HK-2 (cell line): ENCODE results near the gene ADH1B.
"Not testable (repeated sequence)": the region's sequence is repeated elsewhere in the genome, so short reads cannot be mapped to it uniquely, and the experiment has no call there.

Source experiments
- DNase-seq: peaks from one replicate; pipeline ENCODE4 v3.0.0-alpha.2; 2018; ENCODE audit not compliant: unreplicated experiment

ADH1B gene

GRCh38 chr4:99321241-99322191 lies at the start of gene ADH1B:
Gene ADH1B, minus strand, starts transcription at chr4:99321401. Its CDS starts 70 bp downstream, at chr4:99321331.
- no peak for DNase-seq

DNA sequence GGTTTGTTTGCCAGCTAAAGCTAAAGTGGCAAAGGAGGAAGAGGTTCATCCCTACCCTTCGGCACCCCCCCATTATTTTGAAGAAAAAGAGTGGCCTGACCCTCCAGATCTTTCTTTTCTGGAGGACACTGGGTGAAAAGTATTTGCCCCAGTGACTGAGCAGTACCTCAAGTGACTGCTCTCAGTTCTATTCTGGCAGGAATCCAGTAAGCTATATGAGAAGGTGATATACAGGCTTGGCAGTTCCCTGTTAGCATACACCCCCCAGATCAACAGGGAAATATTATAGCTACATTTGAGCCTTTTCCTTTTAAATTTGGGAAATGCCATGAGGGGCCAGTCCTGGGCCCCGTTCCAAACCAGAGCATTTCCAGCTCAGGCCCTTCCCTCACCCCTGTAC lies 46.6 kb upstream of the ADH1B start:
- DNase-seq: not testable (repeated sequence)

DNA sequence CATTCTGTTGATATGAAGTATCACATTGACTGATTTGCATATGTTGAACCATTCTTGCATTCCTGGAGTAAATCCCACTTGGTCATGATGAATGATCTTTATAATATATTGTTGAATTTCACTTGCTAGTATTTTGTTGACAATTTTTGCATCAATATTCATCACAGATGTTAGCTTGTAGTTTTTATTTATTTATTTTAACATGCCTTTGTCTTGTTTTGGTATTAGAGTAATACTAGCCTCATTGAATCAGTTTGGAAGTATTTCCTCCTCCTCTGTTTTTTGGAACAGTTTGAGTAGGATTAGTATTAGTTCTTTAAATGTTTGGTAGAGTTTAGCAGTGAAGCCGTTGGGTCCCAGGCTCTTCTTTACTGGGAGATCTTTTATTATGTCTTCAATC lies 45.3 kb upstream of the ADH1B start:
- DNase-seq: no peak

DNA sequence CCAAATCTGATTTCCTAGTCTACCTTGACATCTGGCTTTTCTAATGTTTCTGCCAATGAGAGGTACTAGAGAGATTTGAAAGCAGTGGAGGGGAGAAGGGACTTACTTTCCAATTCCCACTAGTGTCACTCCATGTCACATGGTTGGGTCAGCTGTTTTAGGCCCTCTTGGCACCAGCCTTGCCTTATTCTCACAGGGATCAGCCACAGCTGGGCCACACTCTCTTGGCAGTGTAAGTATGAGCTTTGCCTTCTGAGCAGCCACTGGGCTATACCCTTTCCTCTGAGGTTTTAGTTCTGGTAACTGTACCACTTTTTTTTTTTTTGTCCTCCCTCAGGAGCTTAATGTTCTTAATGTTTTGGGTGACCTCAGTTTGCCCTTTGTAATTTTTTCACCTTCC lies 41.6 kb upstream of the ADH1B start:
- DNase-seq: no peak

GRCh38 chr4:99361899-99362275 lies 40.7 kb upstream of the ADH1B start:
- DNase-seq: no peak

DNA sequence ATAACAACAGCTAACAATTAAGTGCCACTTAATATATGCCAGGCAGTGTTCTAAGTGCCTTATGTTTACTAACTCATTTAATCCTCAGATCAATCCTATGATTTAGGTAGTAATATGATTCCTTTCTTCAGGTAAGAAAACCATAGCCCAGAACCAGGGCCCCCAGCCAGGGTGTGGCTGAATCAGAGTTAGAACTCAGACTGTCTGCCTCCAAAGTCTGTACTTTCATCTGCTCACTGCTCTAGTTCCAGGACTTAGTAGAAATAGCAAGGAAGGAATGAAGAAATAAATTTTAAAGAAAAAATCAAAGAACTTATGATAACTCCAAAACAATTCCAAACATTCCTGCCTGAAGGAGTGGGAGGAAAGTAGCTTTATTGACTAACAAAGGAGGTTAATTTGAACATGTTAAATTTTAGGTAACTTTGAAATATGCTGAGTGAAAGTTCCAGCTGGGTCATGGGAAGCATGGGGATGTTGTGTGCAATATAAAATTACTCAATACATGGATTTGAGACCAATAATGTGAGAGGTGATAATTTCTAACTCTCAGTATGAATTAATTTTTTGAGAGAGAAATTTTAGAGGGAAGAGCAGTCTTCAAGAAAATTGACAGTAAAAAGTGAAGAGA lies 40.2 kb upstream of the ADH1B start:
- DNase-seq: no peak

DNA sequence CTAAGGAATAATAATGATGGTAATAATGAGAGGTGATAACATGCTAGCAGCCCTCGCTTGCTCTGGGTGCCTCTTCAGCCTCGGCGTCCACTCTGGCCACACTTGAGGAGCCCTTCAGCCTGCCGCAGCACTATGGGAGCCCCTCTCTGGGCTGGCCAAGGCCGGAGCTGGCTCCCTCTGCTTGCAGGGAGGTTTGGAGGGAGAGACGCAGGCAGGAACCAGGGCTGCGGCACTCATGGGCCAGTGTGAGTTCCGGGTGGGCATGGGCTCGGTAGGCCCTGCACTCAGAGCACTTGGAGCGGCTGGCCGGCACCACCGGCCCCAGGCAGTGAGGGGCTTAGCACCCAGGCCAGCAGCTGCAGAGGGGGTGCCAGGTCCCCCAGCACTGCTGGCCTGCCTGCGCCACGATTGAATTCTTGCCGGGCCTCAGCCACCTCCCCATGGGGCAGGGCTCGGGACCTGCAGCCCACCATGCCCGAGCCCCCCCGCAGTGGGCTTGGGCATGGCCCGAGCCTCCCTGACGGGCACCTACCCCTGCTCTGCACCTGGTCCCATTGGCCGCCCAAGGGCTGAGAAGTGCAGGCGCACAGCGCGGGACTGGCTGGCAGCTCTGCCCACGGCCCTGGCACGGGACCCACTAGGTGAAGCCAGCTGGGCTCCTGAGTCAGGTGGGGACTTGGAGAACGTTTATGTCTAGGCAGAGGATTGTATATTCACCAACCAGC lies 38.4 kb upstream of the ADH1B start:
- DNase-seq: no peak

DNA sequence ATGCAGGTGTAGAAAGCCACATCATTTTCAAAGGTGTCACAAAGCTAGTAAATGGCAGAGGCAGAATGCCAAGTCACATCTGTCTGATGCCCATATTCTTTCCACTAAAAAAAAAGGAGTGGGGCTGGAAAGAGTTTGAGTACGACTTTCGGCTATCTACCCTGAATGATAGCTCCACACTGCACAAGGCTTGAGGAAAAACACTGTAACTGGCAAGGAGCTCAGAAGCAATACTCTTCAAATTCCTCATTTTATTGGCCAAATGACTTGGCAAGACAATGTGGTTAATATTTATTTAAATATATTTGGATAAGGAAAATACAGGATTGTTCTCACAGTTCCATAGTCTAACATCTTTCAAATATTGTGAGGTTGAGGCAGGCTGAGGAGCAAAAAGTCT lies 36.7 kb upstream of the ADH1B start:
- no peak for DNase-seq

GRCh38 chr4:99356992-99357391 lies 35.8 kb upstream of the ADH1B start:
- DNase-seq: no peak

DNA sequence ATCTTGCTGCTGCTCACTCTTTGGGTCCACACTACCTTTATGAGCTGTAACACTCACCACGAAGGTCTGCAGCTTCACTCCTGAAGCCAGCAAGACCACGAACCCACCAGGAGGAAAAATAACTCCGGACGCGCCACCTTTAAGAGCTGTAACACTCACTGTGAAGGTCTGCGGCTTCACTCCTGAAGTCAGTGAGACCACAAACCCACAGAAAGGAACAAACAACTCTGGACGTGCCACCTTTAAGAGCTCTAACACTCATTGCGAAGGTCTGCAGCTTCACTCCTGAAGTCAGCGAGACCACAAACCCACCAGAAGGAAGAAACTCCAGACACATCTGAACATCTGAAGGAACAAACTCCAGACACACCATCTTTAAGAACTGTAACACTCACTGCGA lies 34.9 kb upstream of the ADH1B start:
- not testable (repeated sequence) for DNase-seq

GRCh38 chr4:99352602-99353537 lies 31.7 kb upstream of the ADH1B start, which contains the start of gene ADH1C:
Gene ADH1C, minus strand, starts transcription at chr4:99352746. Its CDS starts 71 bp downstream, at chr4:99352675.
- DNase-seq: no peak

GRCh38 chr4:99351487-99351886 lies 30.3 kb upstream of the ADH1B start:
- DNase-seq: no peak

DNA sequence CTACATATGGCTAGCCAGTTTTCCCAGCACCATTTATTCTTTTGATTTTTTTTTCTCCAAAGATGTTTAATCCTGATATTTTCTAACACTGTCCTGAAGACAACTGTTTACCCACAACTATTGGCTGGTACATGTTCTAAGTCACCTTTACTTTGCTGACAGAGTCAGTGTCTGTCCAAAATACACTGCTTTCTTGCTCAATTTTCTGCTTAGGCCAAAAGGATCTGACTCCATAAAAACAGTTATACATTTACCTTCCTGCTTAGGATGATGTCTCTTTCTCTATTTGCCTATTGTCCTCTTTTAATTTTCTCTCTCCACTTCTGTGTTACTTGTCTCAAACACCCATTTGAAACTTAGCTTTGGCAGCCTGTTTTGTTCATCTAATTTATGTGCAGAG lies 28.1 kb upstream of the ADH1B start:
- DNase-seq: no peak

DNA sequence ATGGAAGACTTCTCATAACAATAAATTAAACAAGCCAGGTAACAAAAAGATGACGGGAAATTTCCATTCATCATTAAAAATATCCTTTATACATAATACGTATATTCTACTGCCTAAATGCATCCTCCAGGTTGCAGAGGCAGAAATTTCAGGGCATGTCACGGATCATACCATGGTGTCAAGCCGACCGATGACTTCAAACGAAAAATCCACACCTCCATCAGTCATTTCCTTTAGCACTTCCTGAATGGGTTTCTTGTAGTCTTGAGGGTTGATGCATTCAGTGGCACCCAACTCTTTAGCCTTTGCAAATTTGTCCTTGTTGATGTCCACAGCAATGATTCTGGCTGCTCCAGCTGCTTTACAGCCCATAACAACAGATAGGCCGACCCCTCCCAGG lies 21.4 kb upstream of the ADH1B start:
- not testable (repeated sequence) for DNase-seq

DNA sequence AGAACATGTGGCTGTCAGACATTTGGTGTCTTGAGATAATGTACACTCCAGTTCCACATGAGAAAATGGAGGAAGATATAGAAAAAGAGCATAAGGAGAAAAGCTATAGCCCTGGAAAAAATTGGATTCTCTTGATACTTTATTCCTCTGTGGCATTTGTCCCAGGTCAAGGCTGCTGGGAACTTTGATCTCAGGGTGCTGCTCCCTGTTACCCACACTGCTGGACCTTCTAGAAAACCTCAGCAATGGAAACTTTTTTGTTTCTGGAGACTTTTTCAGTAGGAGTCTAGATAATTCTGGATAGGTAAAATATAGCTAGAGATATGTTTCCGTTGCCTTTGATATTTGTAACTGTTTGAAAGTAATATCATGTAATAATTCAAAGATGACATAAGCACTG lies 20.2 kb upstream of the ADH1B start:
- no peak for DNase-seq

DNA sequence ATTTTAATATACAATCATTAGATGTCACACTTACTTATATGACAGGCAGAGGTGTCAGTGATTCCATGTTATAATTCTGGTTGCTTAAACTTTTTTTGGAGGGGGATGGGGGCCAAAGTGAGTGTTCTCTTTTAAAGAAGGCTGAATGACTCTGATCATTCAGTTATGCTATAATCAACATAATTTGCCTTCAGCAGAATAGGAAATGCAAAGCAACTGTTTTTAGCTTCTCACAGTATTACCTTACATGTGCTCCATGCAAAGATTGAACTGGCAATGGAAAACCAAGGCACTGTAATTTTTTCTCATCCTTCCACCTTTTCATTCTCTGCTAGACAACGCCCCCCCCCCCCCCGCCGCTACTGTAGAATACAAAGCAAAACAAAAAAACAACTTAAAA lies 18.0 kb upstream of the ADH1B start:
- no peak for DNase-seq

- no peak for DNase-seq
Observed at GRCh38 chr4:99336553-99336952, 15.4 kb upstream of the ADH1B start.

DNA sequence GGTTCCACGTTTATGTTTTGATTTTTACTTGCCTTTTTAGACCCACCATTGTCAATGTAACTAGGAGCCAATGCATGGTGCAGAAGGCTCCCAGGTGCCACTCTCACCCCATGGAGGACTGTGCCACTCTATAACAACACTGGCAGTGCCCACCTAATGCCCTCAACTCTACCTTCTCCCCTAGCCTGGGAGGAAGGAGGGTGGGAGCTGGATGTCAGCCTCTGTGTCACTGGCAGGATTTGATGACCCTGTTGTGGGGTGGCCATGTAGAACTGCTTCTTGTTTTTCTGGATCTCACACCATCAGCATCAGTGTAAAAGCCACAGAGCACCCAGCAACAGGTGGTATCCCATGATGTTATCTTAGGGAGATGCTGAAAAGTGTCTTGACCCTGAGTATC lies 13.7 kb upstream of the ADH1B start:
- no peak for DNase-seq

- no peak for DNase-seq
Observed at GRCh38 chr4:99330648-99331047, 9.4 kb upstream of the ADH1B start.

- no peak for DNase-seq
Observed at GRCh38 chr4:99329876-99330275, 8.7 kb upstream of the ADH1B start.

DNA sequence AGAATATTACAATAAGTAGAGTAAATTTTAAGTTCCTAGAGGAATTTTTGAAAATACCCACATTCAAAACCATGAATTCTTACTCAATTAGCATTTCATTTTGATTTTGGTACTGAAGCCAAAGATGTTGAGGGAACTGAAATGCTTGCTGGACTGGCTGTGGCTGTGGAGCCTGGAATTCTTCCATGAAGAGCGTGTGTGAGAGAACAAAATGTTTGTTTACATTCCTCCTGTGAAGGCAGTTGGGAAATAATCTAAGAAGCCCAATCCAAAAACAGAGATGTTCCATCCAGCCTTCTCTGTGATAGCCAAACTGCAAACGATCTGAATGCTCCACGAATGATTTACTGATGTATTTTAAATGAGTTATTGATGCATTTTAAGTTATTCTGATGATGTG lies 3.8 kb upstream of the ADH1B start:
- DNase-seq: no peak
